ENCODE measurements around the gene ADAMTSL5. TPM values are rescaled to one million over a fixed set of nuclear protein-coding genes. Genes with fewer than 3 reads are reported as not detected.
A peak's percentile ranks its signal among the peaks of the same experiment; 100 is the strongest.

The ADAMTSL5 gene
- total and polyA plus RNA-seq, 2 of the 13 experiments (the other 11 are each of a cell fraction or from before 2014, with no cell fraction given) = 0.60 to 2.7 TPM

GRCh38 chr19:1503089-1503924 is 9.5 kb downstream of the ADAMTSL5 start (continued):
- 0 out of 2 replicates have a peak, but pooled peaks have one; percentile 28 for TF ChIP-seq HIC2 (CRISPR knock-in tag; IDR thresholded peaks at IDR 0.05; ENCODE audit: low read depth)
- TF ChIP-seq ATAD3A (CRISPR knock-in tag; IDR thresholded peaks at IDR 0.05) = no peak
- no peak for TF ChIP-seq GPBP1L1 (CRISPR knock-in tag; IDR thresholded peaks at IDR 0.05)
- TF ChIP-seq BCLAF1 (IDR thresholded peaks at IDR 0.05) = no peak
- TF ChIP-seq ZUFSP (CRISPR knock-in tag; IDR thresholded peaks at IDR 0.05; ENCODE audit: borderline replicate concordance) = no peak
- no peak for TF ChIP-seq TEF (CRISPR knock-in tag; IDR thresholded peaks at IDR 0.05)
- TF ChIP-seq ZBTB26 (CRISPR knock-in tag; IDR thresholded peaks at IDR 0.05; ENCODE audit: borderline replicate concordance) = no peak
- TF ChIP-seq ZBTB33 (CRISPR knock-in tag; IDR thresholded peaks at IDR 0.05) = peak; percentile 72
- TF ChIP-seq CSRNP1 (CRISPR knock-in tag; IDR thresholded peaks at IDR 0.05) = 0 out of 2 replicates have a peak, but pooled peaks have one; percentile 26
- TF ChIP-seq NAIF1 (CRISPR knock-in tag; IDR thresholded peaks at IDR 0.05; ENCODE audit: borderline replicate concordance) = no peak

Measured in HepG2 (cell line).